Measurements from ENCODE around the gene MED29. TPM values are rescaled to one million over a fixed set of nuclear protein-coding genes. Genes with fewer than 3 reads are reported as not detected.

MED29 gene
- total RNA-seq, 1 experiment from 2014 or later, result 37.1 TPM

GRCh38 chr19:39444598-39445195 is 53.5 kb downstream of the MED29 start:
- no peaks in the 10 kb centered on the region for H3K27me3 ChIP-seq (replicated peaks; ENCODE audit: insufficient read depth, low read depth, low read length, poor library complexity)
- peak overlapping the region; percentile 98 for H3K4me3 ChIP-seq (ENCODE audit: low read depth, low read length, poor library complexity, severe bottlenecking)
- TSS peak; percentile 95 for BruUV-seq (replicated peaks)
- TF ChIP-seq CTCF (conservative IDR thresholded peaks at IDR 0.05; ENCODE audit: low read depth, low read length), result no peak
- no peak for TF ChIP-seq EZH2 (IDR thresholded peaks at IDR 0.05; ENCODE audit: borderline replicate concordance, low read depth, low read length, poor library complexity, severe bottlenecking)
- peak overlapping the region; percentile 88 for H3K27ac ChIP-seq (ENCODE audit: low read depth, low read length, poor library complexity, severe bottlenecking)
- peaks cover 4% of the 10 kb centered on the region for H3K36me3 ChIP-seq (ENCODE audit: insufficient read depth, low read length, poor library complexity, severe bottlenecking)
- ChIA-PET CTCF (interaction anchor here (1.1 kb wide), 1 partner anchor 55 kb away, joined by 4 read pairs; no protein-coding TSS in a partner anchor), POLR2A (ENCODE audit: low non-redundant PET) (interaction anchor here (1.0 kb wide), 1 partner anchor 9 kb away, joined by 9 read pairs; the partner anchor contains the start of gene RPS16)
- peaks cover 10% of the 10 kb centered on the region for H3K4me1 ChIP-seq (ENCODE audit: insufficient read depth, low read length, poor library complexity, severe bottlenecking)
- DNase-seq (ENCODE audit: low spot score), result no peak
- intact Hi-C loops (cut with micrococcal nuclease; ENCODE audit: unreplicated experiment), result no loop called here
- no peaks in the 10 kb centered on the region for H3K9me3 ChIP-seq (ENCODE audit: low read depth, low read length, poor library complexity, severe bottlenecking)

GRCh38 chr19:39445196-39446111 is 54.3 kb downstream of the MED29 start, which contains the start of gene SUPT5H:
Gene SUPT5H, plus strand, starts transcription at chr19:39445582. Its CDS starts 309 bp downstream, at chr19:39445891.
- Histone ChIP-seq H3K9me3 (ENCODE audit: low read depth, low read length, poor library complexity, severe bottlenecking) (no peaks in the 10 kb centered on the region), H3K4me3 (ENCODE audit: low read depth, low read length, poor library complexity, severe bottlenecking) (peak within 1 kb of the TSS; percentile 98), H3K36me3 (ENCODE audit: insufficient read depth, low read length, poor library complexity, severe bottlenecking) (peaks cover 4% of the 10 kb centered on the region), H3K4me1 (ENCODE audit: insufficient read depth, low read length, poor library complexity, severe bottlenecking) (peaks cover 10% of the 10 kb centered on the region), H3K27ac (ENCODE audit: low read depth, low read length, poor library complexity, severe bottlenecking) (peak within 1 kb of the TSS; percentile 88), H3K27me3 (replicated peaks; ENCODE audit: insufficient read depth, low read depth, low read length, poor library complexity) (no peaks in the 10 kb centered on the region)
- BruUV-seq (replicated peaks), result TSS peak; percentile 76
- no peak for TF ChIP-seq EZH2 (IDR thresholded peaks at IDR 0.05; ENCODE audit: borderline replicate concordance, low read depth, low read length, poor library complexity, severe bottlenecking)
- no peak for TF ChIP-seq CTCF (conservative IDR thresholded peaks at IDR 0.05; ENCODE audit: low read depth, low read length)
- peak; percentile 98 for DNase-seq (ENCODE audit: low spot score)
- intact Hi-C loops (cut with micrococcal nuclease; ENCODE audit: unreplicated experiment), result no loop called here
- ChIA-PET POLR2A (ENCODE audit: low non-redundant PET) (interaction anchor here (0.6 to 1.0 kb wide), 2 partner anchors 10 to 392 kb away, joined by 3 to 9 read pairs; partner anchors contain the start of gene RPS16), CTCF (interaction anchor here (1.1 kb wide), 1 partner anchor 54 kb away, joined by 4 read pairs; no protein-coding TSS in a partner anchor)

GRCh38 chr19:39446365-39447084 is 55.3 kb downstream of the MED29 start:
- H3K27me3 ChIP-seq (replicated peaks; ENCODE audit: insufficient read depth, low read depth, low read length, poor library complexity), result no peaks in the 10 kb centered on the region
- no peak for DNase-seq (ENCODE audit: low spot score)
- intact Hi-C loops (cut with micrococcal nuclease; ENCODE audit: unreplicated experiment), result no loop called here
- CTCF ChIA-PET, result no interaction called here
- POLR2A ChIA-PET (ENCODE audit: low non-redundant PET), result interaction anchor here (0.7 kb wide), 1 partner anchor 35 kb away, joined by 3 read pairs; no protein-coding TSS in a partner anchor
- H3K36me3 ChIP-seq (ENCODE audit: insufficient read depth, low read length, poor library complexity, severe bottlenecking), result peaks cover 4% of the 10 kb centered on the region
- TF ChIP-seq CTCF (conservative IDR thresholded peaks at IDR 0.05; ENCODE audit: low read depth, low read length) (no peak), EZH2 (IDR thresholded peaks at IDR 0.05; ENCODE audit: borderline replicate concordance, low read depth, low read length, poor library complexity, severe bottlenecking) (no peak)
- BruUV-seq (replicated peaks), result no TSS peak
- H3K27ac ChIP-seq (ENCODE audit: low read depth, low read length, poor library complexity, severe bottlenecking), result peak overlapping the region; percentile 88
- peak overlapping the region; percentile 98 for H3K4me3 ChIP-seq (ENCODE audit: low read depth, low read length, poor library complexity, severe bottlenecking)
- peaks cover 10% of the 10 kb centered on the region for H3K4me1 ChIP-seq (ENCODE audit: insufficient read depth, low read length, poor library complexity, severe bottlenecking)
- no peaks in the 10 kb centered on the region for H3K9me3 ChIP-seq (ENCODE audit: low read depth, low read length, poor library complexity, severe bottlenecking)

Measured in A673 (cell line).